H1 (cell line): ENCODE data around the gene LGALS9. TPM values are rescaled to one million over a fixed set of nuclear protein-coding genes. Genes with fewer than 3 reads are reported as not detected.

ENCODE experiments used
- polyA plus RNA-seq, 7 experiments: library from polyadenylated mRNA; depleted of rRNA in 3 of 7; stranded (reverse) in 5 of 7; unstranded in 2 of 7; fragments of >200 nt in 5 of 7; fragments of 200-250 nt in 2 of 7; gene quantifications; 1 replicate in 5 of 7; 2 replicates in 1 of 7; 4 replicates in 1 of 7; pipeline versions ENCODE4 v1.2.1 to v1.2.3, GENCODE V29; 2011 to 2013; ENCODE audit warnings: missing spikeins in 2 of 7, mixed read lengths in 2 of 7
- total RNA-seq: library from RNA; stranded (reverse); fragmentation: NEBNext Ultra II Directional; extraction: Animal tissue kit (Norgen Biotek cat#: 25700); gene quantifications from 2 replicates; pipeline ENCODE4 v1.2.1, GENCODE V29; 2021
- TF ChIP-seq, protein P1 (sequence below): fragments of 300-600 bp; sonication (generic); IDR thresholded peaks from 2 replicates; pipeline ENCODE4 v1.7.1; 2012; ENCODE audit warnings: low read length, moderate library complexity, mild to moderate bottlenecking, inconsistent platforms; ENCODE audit not compliant: insufficient replicate concordance
- TF ChIP-seq, protein P2 (sequence below): IDR thresholded peaks from 2 replicates; pipeline ENCODE4 v1.6.1; 2012; ENCODE audit warnings: low read length, inconsistent platforms
- TF ChIP-seq, protein P3 (sequence below): IDR thresholded peaks from 2 replicates; pipeline ENCODE4 v1.6.1; 2011; ENCODE audit warnings: low read depth, mild to moderate bottlenecking, low read length; ENCODE audit not compliant: insufficient read depth

Gene LGALS9
- total and polyA plus RNA-seq, 2 of the 8 experiments (the other 6 are each of a cell fraction or from before 2014, with no cell fraction given): 0.95 to 1.7 TPM

DNA sequence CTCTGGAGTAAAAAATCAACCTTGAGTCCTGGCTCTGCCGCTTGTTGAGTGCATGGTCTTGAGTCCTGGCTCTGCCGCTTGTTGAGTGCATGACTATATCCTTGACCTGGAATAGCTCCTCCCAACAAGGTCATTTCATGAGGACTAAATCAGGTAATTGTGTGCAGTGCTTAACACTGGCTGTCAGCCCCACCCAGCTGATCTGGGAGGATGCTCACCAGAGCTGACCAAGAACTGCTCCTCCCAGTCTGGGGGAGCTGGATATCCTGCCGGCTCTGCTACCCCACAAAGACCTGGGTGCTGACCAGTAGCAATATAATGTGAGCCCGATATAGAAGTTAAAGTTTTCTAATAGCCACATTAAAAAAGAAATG is 20.7 kb upstream of the LGALS9 start (continued):
- TF ChIP-seq, protein P1, sequence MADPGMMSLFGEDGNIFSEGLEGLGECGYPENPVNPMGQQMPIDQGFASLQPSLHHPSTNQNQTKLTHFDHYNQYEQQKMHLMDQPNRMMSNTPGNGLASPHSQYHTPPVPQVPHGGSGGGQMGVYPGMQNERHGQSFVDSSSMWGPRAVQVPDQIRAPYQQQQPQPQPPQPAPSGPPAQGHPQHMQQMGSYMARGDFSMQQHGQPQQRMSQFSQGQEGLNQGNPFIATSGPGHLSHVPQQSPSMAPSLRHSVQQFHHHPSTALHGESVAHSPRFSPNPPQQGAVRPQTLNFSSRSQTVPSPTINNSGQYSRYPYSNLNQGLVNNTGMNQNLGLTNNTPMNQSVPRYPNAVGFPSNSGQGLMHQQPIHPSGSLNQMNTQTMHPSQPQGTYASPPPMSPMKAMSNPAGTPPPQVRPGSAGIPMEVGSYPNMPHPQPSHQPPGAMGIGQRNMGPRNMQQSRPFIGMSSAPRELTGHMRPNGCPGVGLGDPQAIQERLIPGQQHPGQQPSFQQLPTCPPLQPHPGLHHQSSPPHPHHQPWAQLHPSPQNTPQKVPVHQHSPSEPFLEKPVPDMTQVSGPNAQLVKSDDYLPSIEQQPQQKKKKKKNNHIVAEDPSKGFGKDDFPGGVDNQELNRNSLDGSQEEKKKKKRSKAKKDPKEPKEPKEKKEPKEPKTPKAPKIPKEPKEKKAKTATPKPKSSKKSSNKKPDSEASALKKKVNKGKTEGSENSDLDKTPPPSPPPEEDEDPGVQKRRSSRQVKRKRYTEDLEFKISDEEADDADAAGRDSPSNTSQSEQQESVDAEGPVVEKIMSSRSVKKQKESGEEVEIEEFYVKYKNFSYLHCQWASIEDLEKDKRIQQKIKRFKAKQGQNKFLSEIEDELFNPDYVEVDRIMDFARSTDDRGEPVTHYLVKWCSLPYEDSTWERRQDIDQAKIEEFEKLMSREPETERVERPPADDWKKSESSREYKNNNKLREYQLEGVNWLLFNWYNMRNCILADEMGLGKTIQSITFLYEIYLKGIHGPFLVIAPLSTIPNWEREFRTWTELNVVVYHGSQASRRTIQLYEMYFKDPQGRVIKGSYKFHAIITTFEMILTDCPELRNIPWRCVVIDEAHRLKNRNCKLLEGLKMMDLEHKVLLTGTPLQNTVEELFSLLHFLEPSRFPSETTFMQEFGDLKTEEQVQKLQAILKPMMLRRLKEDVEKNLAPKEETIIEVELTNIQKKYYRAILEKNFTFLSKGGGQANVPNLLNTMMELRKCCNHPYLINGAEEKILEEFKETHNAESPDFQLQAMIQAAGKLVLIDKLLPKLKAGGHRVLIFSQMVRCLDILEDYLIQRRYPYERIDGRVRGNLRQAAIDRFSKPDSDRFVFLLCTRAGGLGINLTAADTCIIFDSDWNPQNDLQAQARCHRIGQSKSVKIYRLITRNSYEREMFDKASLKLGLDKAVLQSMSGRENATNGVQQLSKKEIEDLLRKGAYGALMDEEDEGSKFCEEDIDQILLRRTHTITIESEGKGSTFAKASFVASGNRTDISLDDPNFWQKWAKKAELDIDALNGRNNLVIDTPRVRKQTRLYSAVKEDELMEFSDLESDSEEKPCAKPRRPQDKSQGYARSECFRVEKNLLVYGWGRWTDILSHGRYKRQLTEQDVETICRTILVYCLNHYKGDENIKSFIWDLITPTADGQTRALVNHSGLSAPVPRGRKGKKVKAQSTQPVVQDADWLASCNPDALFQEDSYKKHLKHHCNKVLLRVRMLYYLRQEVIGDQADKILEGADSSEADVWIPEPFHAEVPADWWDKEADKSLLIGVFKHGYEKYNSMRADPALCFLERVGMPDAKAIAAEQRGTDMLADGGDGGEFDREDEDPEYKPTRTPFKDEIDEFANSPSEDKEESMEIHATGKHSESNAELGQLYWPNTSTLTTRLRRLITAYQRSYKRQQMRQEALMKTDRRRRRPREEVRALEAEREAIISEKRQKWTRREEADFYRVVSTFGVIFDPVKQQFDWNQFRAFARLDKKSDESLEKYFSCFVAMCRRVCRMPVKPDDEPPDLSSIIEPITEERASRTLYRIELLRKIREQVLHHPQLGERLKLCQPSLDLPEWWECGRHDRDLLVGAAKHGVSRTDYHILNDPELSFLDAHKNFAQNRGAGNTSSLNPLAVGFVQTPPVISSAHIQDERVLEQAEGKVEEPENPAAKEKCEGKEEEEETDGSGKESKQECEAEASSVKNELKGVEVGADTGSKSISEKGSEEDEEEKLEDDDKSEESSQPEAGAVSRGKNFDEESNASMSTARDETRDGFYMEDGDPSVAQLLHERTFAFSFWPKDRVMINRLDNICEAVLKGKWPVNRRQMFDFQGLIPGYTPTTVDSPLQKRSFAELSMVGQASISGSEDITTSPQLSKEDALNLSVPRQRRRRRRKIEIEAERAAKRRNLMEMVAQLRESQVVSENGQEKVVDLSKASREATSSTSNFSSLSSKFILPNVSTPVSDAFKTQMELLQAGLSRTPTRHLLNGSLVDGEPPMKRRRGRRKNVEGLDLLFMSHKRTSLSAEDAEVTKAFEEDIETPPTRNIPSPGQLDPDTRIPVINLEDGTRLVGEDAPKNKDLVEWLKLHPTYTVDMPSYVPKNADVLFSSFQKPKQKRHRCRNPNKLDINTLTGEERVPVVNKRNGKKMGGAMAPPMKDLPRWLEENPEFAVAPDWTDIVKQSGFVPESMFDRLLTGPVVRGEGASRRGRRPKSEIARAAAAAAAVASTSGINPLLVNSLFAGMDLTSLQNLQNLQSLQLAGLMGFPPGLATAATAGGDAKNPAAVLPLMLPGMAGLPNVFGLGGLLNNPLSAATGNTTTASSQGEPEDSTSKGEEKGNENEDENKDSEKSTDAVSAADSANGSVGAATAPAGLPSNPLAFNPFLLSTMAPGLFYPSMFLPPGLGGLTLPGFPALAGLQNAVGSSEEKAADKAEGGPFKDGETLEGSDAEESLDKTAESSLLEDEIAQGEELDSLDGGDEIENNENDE: no peak
- TF ChIP-seq, protein P2, sequence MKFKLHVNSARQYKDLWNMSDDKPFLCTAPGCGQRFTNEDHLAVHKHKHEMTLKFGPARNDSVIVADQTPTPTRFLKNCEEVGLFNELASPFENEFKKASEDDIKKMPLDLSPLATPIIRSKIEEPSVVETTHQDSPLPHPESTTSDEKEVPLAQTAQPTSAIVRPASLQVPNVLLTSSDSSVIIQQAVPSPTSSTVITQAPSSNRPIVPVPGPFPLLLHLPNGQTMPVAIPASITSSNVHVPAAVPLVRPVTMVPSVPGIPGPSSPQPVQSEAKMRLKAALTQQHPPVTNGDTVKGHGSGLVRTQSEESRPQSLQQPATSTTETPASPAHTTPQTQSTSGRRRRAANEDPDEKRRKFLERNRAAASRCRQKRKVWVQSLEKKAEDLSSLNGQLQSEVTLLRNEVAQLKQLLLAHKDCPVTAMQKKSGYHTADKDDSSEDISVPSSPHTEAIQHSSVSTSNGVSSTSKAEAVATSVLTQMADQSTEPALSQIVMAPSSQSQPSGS: no peak
- TF ChIP-seq, protein P3, sequence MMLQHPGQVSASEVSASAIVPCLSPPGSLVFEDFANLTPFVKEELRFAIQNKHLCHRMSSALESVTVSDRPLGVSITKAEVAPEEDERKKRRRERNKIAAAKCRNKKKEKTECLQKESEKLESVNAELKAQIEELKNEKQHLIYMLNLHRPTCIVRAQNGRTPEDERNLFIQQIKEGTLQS: no peak
